Islet of Langerhans (tissue), 1 donor: ENCODE results near the gene INTS7.

Experiments used
- FAIRE-seq: peaks from one replicate; lab custom pipeline; 2011; peaks lifted over from hg19 to GRCh38; lab: Jason Lieb, UNC

Gene INTS7

GRCh38 chr1:212035123-212035834 lies at the start of gene INTS7, which contains the start of gene DTL:
Gene INTS7, minus strand, starts transcription at chr1:212035557. Its CDS starts 120 bp downstream, at chr1:212035437.
Gene DTL, plus strand, starts transcription at chr1:212035748. Its CDS starts 143 bp downstream, at chr1:212035891.
- peak; percentile 96 for FAIRE-seq

GRCh38 chr1:212082765-212083406 lies 47.5 kb upstream of the INTS7 start:
- FAIRE-seq: no peak

GRCh38 chr1:212078826-212079225 lies 43.5 kb upstream of the INTS7 start:
- peak; percentile 36 for FAIRE-seq

- no peak for FAIRE-seq
Observed at GRCh38 chr1:212077028-212077427, 41.7 kb upstream of the INTS7 start.

GRCh38 chr1:212074856-212075255 lies 39.5 kb upstream of the INTS7 start:
- peak; percentile 43 for FAIRE-seq

GRCh38 chr1:212074313-212074712 lies 39.0 kb upstream of the INTS7 start:
- FAIRE-seq: no peak

- no peak for FAIRE-seq
Observed at GRCh38 chr1:212073490-212073889, 38.1 kb upstream of the INTS7 start.

GRCh38 chr1:212072047-212072446 lies 36.7 kb upstream of the INTS7 start:
- FAIRE-seq: no peak

- FAIRE-seq: peak; percentile 100
Observed at GRCh38 chr1:212070720-212071302, 35.5 kb upstream of the INTS7 start.

- FAIRE-seq: no peak
Observed at GRCh38 chr1:212067787-212068186, 32.4 kb upstream of the INTS7 start.

- peak; percentile 93 for FAIRE-seq
Observed at GRCh38 chr1:212062832-212063438, 27.6 kb upstream of the INTS7 start.

GRCh38 chr1:212060632-212061472 lies 25.5 kb upstream of the INTS7 start:
- FAIRE-seq: no peak

GRCh38 chr1:212055333-212055732 lies 20.0 kb upstream of the INTS7 start:
- no peak for FAIRE-seq

- no peak for FAIRE-seq
Observed at GRCh38 chr1:212053993-212054392, 18.6 kb upstream of the INTS7 start.

- no peak for FAIRE-seq
Observed at GRCh38 chr1:212045981-212046380, 10.6 kb upstream of the INTS7 start.

GRCh38 chr1:212044851-212045250 lies 9.5 kb upstream of the INTS7 start:
- FAIRE-seq: no peak

GRCh38 chr1:212042436-212042835 lies 7.1 kb upstream of the INTS7 start:
- FAIRE-seq: no peak

- FAIRE-seq: no peak
Observed at GRCh38 chr1:212040629-212041412, 5.5 kb upstream of the INTS7 start.

GRCh38 chr1:212039622-212040021 lies 4.3 kb upstream of the INTS7 start:
- FAIRE-seq: no peak

GRCh38 chr1:212037900-212038299 lies 2.5 kb upstream of the INTS7 start:
- no peak for FAIRE-seq
